ENCODE measurements around the gene PTPRT. TPM values are rescaled to one million over a fixed set of nuclear protein-coding genes. Genes with fewer than 3 reads are reported as not detected.

PTPRT gene
- total and polyA plus RNA-seq, 10 of the 15 experiments (the other 5 are each of a cell fraction or from before 2014, with no cell fraction given) = not detected

- TF ChIP-seq KLF5 (IDR thresholded peaks at IDR 0.05; ENCODE audit: partially characterized antibody) = no peak
- no peak for TF ChIP-seq RBBP5 (conservative IDR thresholded peaks at IDR 0.05)
- TF ChIP-seq ETV6 (conservative IDR thresholded peaks at IDR 0.05 in 1 of 2, IDR thresholded peaks at IDR 0.05 in 1 of 2; ENCODE audit: borderline replicate concordance in 1 of 2, low read depth in 1 of 2) = no peak
These were observed 624.3 kb downstream of the PTPRT start (continued) for GRCh38 chr20:42565235-42565995.

GRCh38 chr20:42559665-42560064, 630.0 kb downstream of the PTPRT start:
- Histone ChIP-seq H2AFZ (ENCODE audit: control insufficient read depth, low read depth, low read length) (no peak overlapping the region), H3K27ac (ENCODE audit: control insufficient read depth, insufficient read depth) (no peak overlapping the region), H3K27me3 (replicated peaks in 1 of 2; ENCODE audit: control insufficient read depth in 2 of 2, insufficient read depth in 2 of 2, low read length in 1 of 2) (no peaks in the 10 kb centered on the region; a peak in 1 of 4 replicates), H3K9ac (ENCODE audit: control insufficient read depth, insufficient read depth, low read length) (no peak overlapping the region), H3K9me3 (replicated peaks; ENCODE audit: control insufficient read depth, insufficient read depth, low read length) (no peaks in the 10 kb centered on the region), H3K4me1 (ENCODE audit: control insufficient read depth, insufficient read depth, low read length) (no peaks in the 10 kb centered on the region), H3K36me3 (ENCODE audit: control insufficient read depth in 2 of 2, insufficient read depth in 2 of 2, low read length in 1 of 2) (no peaks in the 10 kb centered on the region), H3K79me2 (ENCODE audit: control insufficient read depth, insufficient read depth, low read length) (no peaks in the 10 kb centered on the region), H3K4me3 (no peak overlapping the region), H3K4me2 (ENCODE audit: control insufficient read depth, insufficient read depth) (no peak overlapping the region), H4K20me1 (ENCODE audit: control insufficient read depth, insufficient read depth) (no peaks in the 10 kb centered on the region)
- ATAC-seq = no peak
- 22% methylated on average over 4 of the region's 4 CpGs for WGBS (ENCODE audit: insufficient coverage, insufficient replicate concordance, low lambda C conversion rate, missing lambda C conversion rate)
- intact Hi-C loops (cut with micrococcal nuclease; ENCODE audit: unreplicated experiment) = no loop called here
- DNase-seq (ENCODE audit: low read depth, low spot score) = no peak
- TF ChIP-seq SMC3 (IDR thresholded peaks at IDR 0.05; ENCODE audit: borderline replicate concordance, low read length) (no peak), KLF5 (IDR thresholded peaks at IDR 0.05; ENCODE audit: partially characterized antibody) (no peak), ESRRA (IDR thresholded peaks at IDR 0.05; ENCODE audit: low read length) (no peak), CEBPZ (IDR thresholded peaks at IDR 0.05; ENCODE audit: low read depth, low read length) (no peak), PRDM15 (CRISPR knock-in tag; IDR thresholded peaks at IDR 0.05) (no peak), TAF1 (IDR thresholded peaks at IDR 0.05; ENCODE audit: borderline replicate concordance, low read depth, low read length) (no peak)
- SMC1A ChIA-PET (ENCODE audit: uncharacterized antibody, unreplicated experiment) = no interaction called here
- no TSS peak for BruUV-seq (replicated peaks)
- RAD21 ChIA-PET (ENCODE audit: unreplicated experiment) = no interaction called here
- POLR2A ChIA-PET = no interaction called here
- in situ Hi-C loops (cut with MboI) = no loop called here
- no peak for FAIRE-seq
- CTCF ChIA-PET = no interaction called here
